Stimulated activated CD4-positive, alpha-beta T cell treated with anti-CD3 and anti-CD28 coated beads, Interleukin-2, amount 100 ng/mL, for 48 hours (primary cell): ENCODE measurements around the gene ZSCAN20.

Experiments
- DNase-seq, 2 donors: peaks; one replicate each; pipeline ENCODE4 v3.0.0-alpha.2; 2020

Gene ZSCAN20

GRCh38 chr1:33445108-33445507 is 27.3 kb upstream of the ZSCAN20 start:
- no peak for DNase-seq

- DNase-seq, result no peak
These were observed 25.9 kb upstream of the ZSCAN20 start for GRCh38 chr1:33446590-33446989.

GRCh38 chr1:33454646-33455282 is 17.7 kb upstream of the ZSCAN20 start:
- DNase-seq, result no peak

GRCh38 chr1:33455539-33456501 is 16.6 kb upstream of the ZSCAN20 start:
- DNase-seq, result peak in 1 of 2 donors; percentile 10

- DNase-seq, result no peak
These were observed 16.0 kb upstream of the ZSCAN20 start for GRCh38 chr1:33456502-33456886.

GRCh38 chr1:33459691-33460090 is 12.8 kb upstream of the ZSCAN20 start:
- DNase-seq, result no peak

GRCh38 chr1:33460144-33460543 is 12.3 kb upstream of the ZSCAN20 start:
- no peak for DNase-seq

- DNase-seq, result no peak
These were observed 11.4 kb upstream of the ZSCAN20 start for GRCh38 chr1:33460947-33461629.

- DNase-seq, result no peak
These were observed 9.9 kb upstream of the ZSCAN20 start for GRCh38 chr1:33462405-33463164.

GRCh38 chr1:33464552-33464951 is 7.9 kb upstream of the ZSCAN20 start:
- DNase-seq, result no peak

- DNase-seq, result no peak
These were observed 7.1 kb upstream of the ZSCAN20 start for GRCh38 chr1:33465316-33465715.

GRCh38 chr1:33466159-33466558 is 6.3 kb upstream of the ZSCAN20 start:
- no peak for DNase-seq

GRCh38 chr1:33468011-33468410 is 4.4 kb upstream of the ZSCAN20 start:
- DNase-seq, result no peak

GRCh38 chr1:33468531-33468930 is 3.9 kb upstream of the ZSCAN20 start:
- DNase-seq, result no peak

GRCh38 chr1:33468967-33469366 is 3.5 kb upstream of the ZSCAN20 start:
- no peak for DNase-seq

GRCh38 chr1:33469691-33470090 is 2.8 kb upstream of the ZSCAN20 start:
- no peak for DNase-seq

- peak; percentile 47 to 50 for DNase-seq
These were observed 1.9 kb upstream of the ZSCAN20 start for GRCh38 chr1:33470495-33471012.

GRCh38 chr1:33471416-33471815 is 1.0 kb upstream of the ZSCAN20 start:
- no peak for DNase-seq

- no peak for DNase-seq
These were observed 1.5 kb downstream of the ZSCAN20 start for GRCh38 chr1:33473900-33474299.

GRCh38 chr1:33477451-33477850 is 5.0 kb downstream of the ZSCAN20 start:
- no peak for DNase-seq

GRCh38 chr1:33482412-33482811 is 10.0 kb downstream of the ZSCAN20 start:
- DNase-seq, result no peak

- no peak for DNase-seq
These were observed 16.2 kb downstream of the ZSCAN20 start for GRCh38 chr1:33488624-33489023.

GRCh38 chr1:33494929-33495328 is 22.5 kb downstream of the ZSCAN20 start:
- no peak for DNase-seq
